Endothelial cell of umbilical vein (primary cell): ENCODE results near the gene NHS. TPM values are rescaled to one million over a fixed set of nuclear protein-coding genes. Genes with fewer than 3 reads are reported as not detected.

Experiments
- BruUV-seq: library from RNA; stranded (reverse); fragments of 400-500 nt; replicated peaks from 2 replicates; lab custom pipeline; 2021; lab: Mats Ljungman, UMichigan
- CTCF ChIA-PET: fragments of 300-600, 350-600 bp; sonication (Branson Sonifier 250); formaldehyde crosslinking; loops from one replicate; lab custom pipeline; 2021; ENCODE audit warnings: antibody characterized with exemption, inconsistent platforms; lab: Charles Lee
- POLR2A ChIA-PET: fragments of 300-600, 350-600 bp; sonication (Branson Sonifier 250); formaldehyde crosslinking; loops from one replicate; lab custom pipeline; 2021; ENCODE audit warnings: antibody characterized with exemption, inconsistent platforms; lab: Charles Lee
- DNase-seq: peaks from one replicate; pipeline ENCODE4 v3.0.0-alpha.2; 2011; ENCODE audit warnings: low read depth, low spot score
- FAIRE-seq: peaks from 2 replicates; lab custom pipeline; 2011; peaks lifted over from hg19 to GRCh38; lab: Jason Lieb, UNC
- H2AFZ ChIP-seq: 2 replicates; pipeline ENCODE4 v1.6.0; 2012; ENCODE audit warnings: low read depth, low read length, control low read depth, inconsistent platforms
- H3K27ac ChIP-seq: 2 replicates; pipeline ENCODE4 v1.5.1; 2011; ENCODE audit warnings: low read depth, mild to moderate bottlenecking, control low read depth, low read length, moderate library complexity; ENCODE audit not compliant: insufficient read depth
- H3K27me3 ChIP-seq, 2 experiments: 2 replicates each; pipeline versions ENCODE4 v1.6.0 to v1.6.1; 2011; ENCODE audit warnings: low read length in 2 of 2, mixed read lengths in 1 of 2; ENCODE audit not compliant: control insufficient read depth in 2 of 2, insufficient read depth in 2 of 2
- H3K36me3 ChIP-seq, 2 experiments: 2 replicates in 1 of 2; 3 replicates in 1 of 2; pipeline ENCODE4 v1.5.1; 2011; ENCODE audit warnings: low read length in 2 of 2, mild to moderate bottlenecking in 1 of 2, moderate library complexity in 1 of 2; ENCODE audit not compliant: control insufficient read depth in 2 of 2, insufficient read depth in 2 of 2; ENCODE audit errors: extremely low read depth in 1 of 2
- H3K4me1 ChIP-seq: 3 replicates; pipeline ENCODE4 v1.5.1; 2011; ENCODE audit warnings: mild to moderate bottlenecking, low read length; ENCODE audit not compliant: control insufficient read depth, insufficient read depth; ENCODE audit errors: extremely low read depth
- H3K4me2 ChIP-seq: 2 replicates; pipeline ENCODE4 v1.6.1; 2011; ENCODE audit warnings: low read length, control low read depth, mixed read lengths; ENCODE audit not compliant: insufficient read depth
- H3K4me3 ChIP-seq, 3 experiments: fragments of 200-600 bp in 1 of 3; sonication (generic), shearing (Covaris generic) in 1 of 3; replicated peaks in 1 of 3; 2 replicates each; pipeline ENCODE4 v1.5.1; 2011 to 2016; ENCODE audit warnings: control low read depth in 3 of 3, low read length in 3 of 3, mild to moderate bottlenecking in 2 of 3, inconsistent platforms in 1 of 3, low read depth in 1 of 3, moderate library complexity in 1 of 3; ENCODE audit not compliant: insufficient read depth in 1 of 3
- H3K79me2 ChIP-seq: 2 replicates; pipeline ENCODE4 v1.6.0; 2012; ENCODE audit warnings: low read length, inconsistent platforms; ENCODE audit not compliant: control insufficient read depth, insufficient read depth
- H3K9ac ChIP-seq: replicated peaks from 2 replicates; pipeline ENCODE3; 2011; ENCODE audit warnings: low read length, control low read depth; ENCODE audit not compliant: insufficient read depth; ENCODE audit errors: extremely low read depth
- H3K9me1 ChIP-seq: replicated peaks from 3 replicates; pipeline ENCODE4 v1.6.0; 2011; ENCODE audit warnings: mild to moderate bottlenecking, low read length; ENCODE audit not compliant: control insufficient read depth, insufficient read depth; ENCODE audit errors: extremely low read depth
- H3K9me3 ChIP-seq: replicated peaks from 2 replicates; pipeline ENCODE4 v1.5.1; 2012; ENCODE audit warnings: low read length, inconsistent platforms; ENCODE audit not compliant: control insufficient read depth, insufficient read depth
- H4K20me1 ChIP-seq: replicated peaks from 2 replicates; pipeline ENCODE3; 2011; ENCODE audit warnings: mild to moderate bottlenecking, low read length; ENCODE audit not compliant: control insufficient read depth, insufficient read depth; ENCODE audit errors: extremely low read depth
- EZH2 ChIP-seq: IDR thresholded peaks from 2 replicates; pipeline ENCODE4 v1.6.1; 2012; ENCODE audit warnings: borderline replicate concordance, low read depth, mild to moderate bottlenecking, moderate library complexity, low read length, inconsistent platforms; ENCODE audit not compliant: severe bottlenecking
- FOS ChIP-seq: IDR thresholded peaks from 2 replicates; pipeline ENCODE4 v1.6.1; 2011; ENCODE audit warnings: mild to moderate bottlenecking, low read length, moderate library complexity, borderline replicate concordance; ENCODE audit not compliant: insufficient read depth
- GATA2 ChIP-seq: IDR thresholded peaks from 2 replicates; pipeline ENCODE4 v1.7.0; 2011; ENCODE audit warnings: low read depth, mild to moderate bottlenecking, moderate library complexity, mixed read lengths, low read length; ENCODE audit not compliant: insufficient read length, insufficient read depth
- JUN ChIP-seq: IDR thresholded peaks from 2 replicates; pipeline ENCODE4 v1.6.1; 2011; ENCODE audit warnings: borderline replicate concordance, low read depth; ENCODE audit not compliant: insufficient read length, insufficient read depth
- MYC ChIP-seq: IDR thresholded peaks from one replicate; pipeline ENCODE4 v1.6.1; 2011; ENCODE audit warnings: mild to moderate bottlenecking, low read depth, low read length
- POLR2A ChIP-seq: IDR thresholded peaks from 2 replicates; pipeline ENCODE4 v1.6.1; 2012; ENCODE audit warnings: low read depth, mild to moderate bottlenecking, control low read depth, low read length
- POLR2AphosphoS5 ChIP-seq: IDR thresholded peaks from 2 replicates; pipeline ENCODE4 v1.6.1; 2012; ENCODE audit warnings: low read depth, mild to moderate bottlenecking, control low read depth, low read length, moderate library complexity; ENCODE audit not compliant: insufficient read depth
- dilution Hi-C: fragments of 300-500 bp; cut with MboI; formaldehyde crosslinking; loops from one replicate; pipeline ENCODE4 v1.15.0; 2019; ENCODE audit warnings: low sequenced_read_pairs; ENCODE audit not compliant: extremely low pct_ligation_motif_present
- intact Hi-C: fragments of 100-400 bp; cut with micrococcal nuclease; formaldehyde crosslinking; loops from one replicate; pipeline ENCODE4 v1.10.0; 2022
- polyA plus RNA-seq, 4 experiments: library from polyadenylated mRNA; depleted of rRNA in 3 of 4; stranded (reverse) in 3 of 4; unstranded in 1 of 4; fragments of >200 nt; gene quantifications; 2 replicates each; pipeline versions ENCODE4 v1.2.1 to v1.2.3, GENCODE V29; 2011 to 2012; ENCODE audit warnings: missing spikeins in 1 of 4
- total RNA-seq: library from RNA; stranded (reverse); gene quantifications from 2 replicates; pipeline ENCODE4 v1.2.3, GENCODE V29; 2021
- TF ChIP-seq, protein P1 (sequence below), 2 donors: IDR thresholded peaks; 1 replicate in 1 of 2; 2 replicates in 1 of 2; pipeline ENCODE4 v1.5.1; 2011; ENCODE audit warnings: low read length in 2 of 2, mild to moderate bottlenecking in 2 of 2, moderate library complexity in 2 of 2, control low read depth in 1 of 2, inconsistent platforms in 1 of 2, low read depth in 1 of 2; ENCODE audit not compliant: insufficient read depth in 1 of 2; ENCODE audit errors: extremely low read depth in 1 of 2
- TF ChIP-seq, protein P2 (sequence below): IDR thresholded peaks from 2 replicates; pipeline ENCODE4 v1.6.1; 2011; ENCODE audit not compliant: insufficient read depth, insufficient read length

The NHS gene
- total and polyA plus RNA-seq, 2 donors (not counting 3 experiments of a cell fraction or from before 2014, with no cell fraction given): 0.07 to 0.46 TPM

DNA sequence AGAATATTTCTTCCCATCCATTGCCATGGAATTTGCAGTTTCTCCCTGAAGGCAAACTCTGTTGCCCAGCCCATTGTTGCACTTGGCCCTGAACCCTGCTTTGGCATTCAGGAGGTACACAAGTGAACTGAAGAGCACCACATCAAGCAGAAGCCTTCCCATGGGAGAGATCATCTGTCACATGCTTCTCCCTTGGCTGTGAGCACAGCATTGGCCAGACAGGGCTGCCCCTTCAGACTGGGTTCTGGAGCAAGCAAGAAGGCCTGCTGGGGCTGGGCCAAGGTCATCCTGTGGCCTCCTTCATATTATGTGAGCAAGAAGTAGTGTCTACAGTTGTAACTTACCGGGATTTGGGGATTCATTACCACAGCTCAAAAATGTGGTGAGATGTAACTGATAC lies 385.0 kb downstream of the NHS start:
- H3K9me1 ChIP-seq: no peaks in the 10 kb centered on the region
- no peaks in the 10 kb centered on the region for H3K4me1 ChIP-seq
- no peak overlapping the region for H3K4me3 ChIP-seq
- H3K4me2 ChIP-seq: no peak overlapping the region
- H3K36me3 ChIP-seq: no peaks in the 10 kb centered on the region
- TF ChIP-seq GATA2 (no peak), POLR2AphosphoS5 (no peak), MYC (no peak), POLR2A (no peak), JUN (no peak), EZH2 (no peak), FOS (no peak)
- TF ChIP-seq, protein P1, sequence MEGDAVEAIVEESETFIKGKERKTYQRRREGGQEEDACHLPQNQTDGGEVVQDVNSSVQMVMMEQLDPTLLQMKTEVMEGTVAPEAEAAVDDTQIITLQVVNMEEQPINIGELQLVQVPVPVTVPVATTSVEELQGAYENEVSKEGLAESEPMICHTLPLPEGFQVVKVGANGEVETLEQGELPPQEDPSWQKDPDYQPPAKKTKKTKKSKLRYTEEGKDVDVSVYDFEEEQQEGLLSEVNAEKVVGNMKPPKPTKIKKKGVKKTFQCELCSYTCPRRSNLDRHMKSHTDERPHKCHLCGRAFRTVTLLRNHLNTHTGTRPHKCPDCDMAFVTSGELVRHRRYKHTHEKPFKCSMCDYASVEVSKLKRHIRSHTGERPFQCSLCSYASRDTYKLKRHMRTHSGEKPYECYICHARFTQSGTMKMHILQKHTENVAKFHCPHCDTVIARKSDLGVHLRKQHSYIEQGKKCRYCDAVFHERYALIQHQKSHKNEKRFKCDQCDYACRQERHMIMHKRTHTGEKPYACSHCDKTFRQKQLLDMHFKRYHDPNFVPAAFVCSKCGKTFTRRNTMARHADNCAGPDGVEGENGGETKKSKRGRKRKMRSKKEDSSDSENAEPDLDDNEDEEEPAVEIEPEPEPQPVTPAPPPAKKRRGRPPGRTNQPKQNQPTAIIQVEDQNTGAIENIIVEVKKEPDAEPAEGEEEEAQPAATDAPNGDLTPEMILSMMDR (IDR thresholded peaks at IDR 0.05; ENCODE audit: extremely low read depth in 1 of 2, insufficient read depth in 1 of 2, low read depth in 1 of 2, low read length in 2 of 2): no peak
- TF ChIP-seq, protein P2, sequence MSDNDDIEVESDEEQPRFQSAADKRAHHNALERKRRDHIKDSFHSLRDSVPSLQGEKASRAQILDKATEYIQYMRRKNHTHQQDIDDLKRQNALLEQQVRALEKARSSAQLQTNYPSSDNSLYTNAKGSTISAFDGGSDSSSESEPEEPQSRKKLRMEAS: no peak
- ChIA-PET CTCF (no interaction called here), POLR2A (no interaction called here)
- no peaks in the 10 kb centered on the region for H3K9me3 ChIP-seq
- dilution Hi-C loops (no loop called here), intact Hi-C loops (no loop called here)
- no peaks in the 10 kb centered on the region for H4K20me1 ChIP-seq
- no peak overlapping the region for H3K27ac ChIP-seq
- no TSS peak for BruUV-seq
- no peak for DNase-seq
- H2AFZ ChIP-seq: no peak overlapping the region
- H3K9ac ChIP-seq: no peak overlapping the region
- no peaks in the 10 kb centered on the region for H3K27me3 ChIP-seq
- no peak for FAIRE-seq
- no peaks in the 10 kb centered on the region for H3K79me2 ChIP-seq
